Fibroblast of the aortic adventitia (primary cell): ENCODE measurements around the gene TRIL. TPM values are rescaled to one million over a fixed set of nuclear protein-coding genes. Genes with fewer than 3 reads are reported as not detected.

Experiments used
- DNase-seq: peaks from one replicate; pipeline ENCODE4 v3.0.0-alpha.2; 2010; ENCODE audit warnings: low read depth
- H3K4me3 ChIP-seq: 2 replicates; pipeline ENCODE4 v1.5.1; 2011; ENCODE audit warnings: low read depth, mild to moderate bottlenecking, control low read depth, low read length, moderate library complexity
- CTCF ChIP-seq: IDR thresholded peaks from 2 replicates; pipeline ENCODE4 v1.5.1; 2011; ENCODE audit warnings: mild to moderate bottlenecking, low read length, control low read depth, inconsistent platforms; ENCODE audit not compliant: insufficient read depth
- total RNA-seq: library from RNA; depleted of rRNA; stranded (reverse); fragments of >200 nt; gene quantifications from 2 replicates; pipeline ENCODE4 v1.2.3, GENCODE V29; 2012; ENCODE audit warnings: low replicate concordance

TRIL gene
- total RNA-seq, 1 donor: 0.81 TPM

- no peak overlapping the region for H3K4me3 ChIP-seq
- TF ChIP-seq CTCF: no peak
- no peak for DNase-seq
Observed at GRCh38 chr7:28954471-28954870, 3.7 kb downstream of the TRIL start.

GRCh38 chr7:28953633-28954032 is 4.5 kb downstream of the TRIL start:
- DNase-seq: peak; percentile 40
- no peak for TF ChIP-seq CTCF
- no peak overlapping the region for H3K4me3 ChIP-seq

- TF ChIP-seq CTCF: no peak
- DNase-seq: no peak
- H3K4me3 ChIP-seq: no peak overlapping the region
Observed at GRCh38 chr7:28942168-28942567, 16.0 kb downstream of the TRIL start.

DNA sequence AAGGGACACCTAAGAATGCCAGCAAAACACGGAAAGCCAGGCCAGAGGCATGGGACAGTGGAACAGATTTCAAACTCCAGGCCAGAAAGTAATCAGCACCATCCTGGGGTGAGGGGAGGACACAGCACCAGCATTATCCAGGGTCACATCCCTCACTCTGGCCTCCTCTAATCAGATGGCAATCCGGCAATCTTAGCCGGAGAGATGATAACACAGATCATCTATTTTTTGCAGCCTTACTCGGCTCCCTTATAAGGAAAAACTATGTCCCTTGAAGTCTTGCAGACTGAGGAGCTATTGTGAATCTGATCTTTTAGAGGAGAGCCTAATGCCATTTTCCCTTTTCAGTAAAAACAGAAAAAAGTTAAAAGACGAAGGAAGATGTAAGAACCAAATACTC is 16.5 kb downstream of the TRIL start:
- no peak overlapping the region for H3K4me3 ChIP-seq
- no peak for TF ChIP-seq CTCF
- no peak for DNase-seq

GRCh38 chr7:28940741-28941384 is 17.3 kb downstream of the TRIL start:
- H3K4me3 ChIP-seq: no peak overlapping the region
- TF ChIP-seq CTCF: no peak
- DNase-seq: no peak

DNA sequence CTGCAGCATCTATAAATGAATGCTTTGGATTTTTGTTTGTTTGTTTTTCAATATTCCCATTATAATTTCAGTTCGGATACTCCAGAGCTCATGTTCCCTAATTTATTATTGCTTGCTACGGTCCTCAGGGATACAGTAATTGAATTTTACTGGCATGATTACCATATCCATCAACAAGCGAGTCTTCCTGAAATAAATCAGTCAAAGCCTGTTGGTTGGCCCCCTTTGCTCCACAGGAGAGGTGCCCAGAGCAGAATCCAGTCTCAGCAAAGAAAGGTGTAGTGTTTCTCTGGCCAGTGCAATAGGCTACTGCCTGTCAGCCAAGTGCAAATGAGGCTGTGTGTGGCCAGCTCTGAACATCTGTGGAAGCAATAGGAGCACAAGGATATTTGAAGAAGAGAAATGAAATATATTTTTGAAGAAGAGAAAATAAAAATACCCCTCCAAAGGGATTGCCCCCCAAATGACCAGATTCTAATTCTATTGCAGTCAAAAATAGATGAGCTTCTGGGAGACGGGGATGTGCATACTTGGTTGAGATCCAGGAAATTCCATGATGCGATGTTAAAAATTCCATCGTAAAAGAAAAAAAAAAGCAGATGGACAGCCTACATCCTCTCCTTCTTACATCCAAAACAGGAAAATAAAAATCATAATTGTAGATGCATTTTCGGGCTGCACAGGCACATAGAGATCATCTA is 18.1 kb downstream of the TRIL start:
- TF ChIP-seq CTCF: no peak
- H3K4me3 ChIP-seq: no peak overlapping the region
- DNase-seq: no peak
